Common myeloid progenitor, CD34-positive (primary cell): ENCODE data around the gene CFAP74.
A peak's percentile ranks its signal among the peaks of the same experiment; 100 is the strongest.
"Not testable (repeated sequence)": the region's sequence is repeated elsewhere in the genome, so short reads cannot be mapped to it uniquely, and the experiment has no call there.

Experiments used
- CTCF ChIA-PET: fragments of 350-600 bp; sonication (Branson Sonifier 250); formaldehyde crosslinking; loops from one replicate; lab custom pipeline; 2021; ENCODE audit warnings: antibody characterized with exemption; lab: Charles Lee
- POLR2A ChIA-PET: fragments of 350-600 bp; sonication (Branson Sonifier 250); formaldehyde crosslinking; loops from one replicate; lab custom pipeline; 2021; ENCODE audit warnings: antibody characterized with exemption; lab: Charles Lee
- DNase-seq, 3 donors: peaks; one replicate each; pipeline versions ENCODE4 v3.0.0 to v3.0.0-alpha.2; 2013
- H3K27ac ChIP-seq, 2 experiments: 1 replicate in 1 of 2; 2 replicates in 1 of 2; pipeline ENCODE4 v1.7.0; 2013; ENCODE audit warnings: inconsistent platforms in 2 of 2, low read length in 2 of 2, mild to moderate bottlenecking in 2 of 2, low read depth in 1 of 2, moderate library complexity in 1 of 2; ENCODE audit not compliant: severe bottlenecking in 2 of 2, insufficient read depth in 1 of 2, poor library complexity in 1 of 2
- H3K27me3 ChIP-seq, 5 experiments: replicated peaks in 2 of 5; 1 replicate in 3 of 5; 2 replicates in 2 of 5; pipeline versions ENCODE4 v1.6.1 to v1.7.0; 2013; ENCODE audit warnings: low read length in 4 of 5, mild to moderate bottlenecking in 2 of 5, moderate library complexity in 2 of 5, inconsistent platforms in 1 of 5; ENCODE audit not compliant: insufficient read depth in 5 of 5, control insufficient read depth in 4 of 5
- H3K36me3 ChIP-seq, 4 experiments: 1 replicate in 2 of 4; 2 replicates in 2 of 4; pipeline versions ENCODE4 v1.6.1 to v1.7.0; 2013; ENCODE audit warnings: low read length in 3 of 4, control low read depth in 1 of 4, mild to moderate bottlenecking in 1 of 4; ENCODE audit not compliant: control insufficient read depth in 4 of 4, insufficient read depth in 4 of 4
- H3K4me1 ChIP-seq, 4 experiments: 1 replicate in 3 of 4; 2 replicates in 1 of 4; pipeline versions ENCODE4 v1.6.1 to v1.7.1; 2013; ENCODE audit warnings: low read length in 3 of 4, mild to moderate bottlenecking in 3 of 4, control low read depth in 1 of 4, inconsistent platforms in 1 of 4, moderate library complexity in 1 of 4; ENCODE audit not compliant: control insufficient read depth in 4 of 4, insufficient read depth in 4 of 4; ENCODE audit errors: control extremely low read depth in 1 of 4
- H3K4me3 ChIP-seq, 7 experiments: 1 replicate in 4 of 7; 2 replicates in 3 of 7; pipeline versions ENCODE4 v1.5.1 to v1.7.0; 2013; ENCODE audit warnings: mild to moderate bottlenecking in 7 of 7, low read length in 6 of 7, moderate library complexity in 6 of 7, inconsistent platforms in 2 of 7, low read depth in 2 of 7, control low read depth in 1 of 7; ENCODE audit not compliant: insufficient read depth in 4 of 7, control insufficient read depth in 1 of 7; ENCODE audit errors: extremely low read depth in 1 of 7
- H3K9me3 ChIP-seq, 5 experiments: 1 replicate in 4 of 5; 2 replicates in 1 of 5; pipeline versions ENCODE4 v1.6.1 to v1.7.1; 2013; ENCODE audit warnings: low read length in 4 of 5, mild to moderate bottlenecking in 2 of 5, inconsistent platforms in 1 of 5, low read depth in 1 of 5, moderate library complexity in 1 of 5; ENCODE audit not compliant: control insufficient read depth in 4 of 5, insufficient read depth in 2 of 5; ENCODE audit errors: control extremely low read depth in 1 of 5
- WGBS: methylation state at CpG from one replicate; pipeline ENCODE4 v1.1.5; 2013; ENCODE audit not compliant: insufficient coverage; 5-methylcytosine and 5-hydroxymethylcytosine counted together

CFAP74 gene

GRCh38 chr1:1889847-1890505 lies 113.6 kb downstream of the CFAP74 start:
- POLR2A ChIA-PET = interaction anchor here (0.6 kb wide), 2 partner anchors 10 to 98 kb away, joined by 3 read pairs; no protein-coding TSS in a partner anchor
- Histone ChIP-seq H3K36me3 (no peaks in the 10 kb centered on the region), H3K27me3 (no peaks in the 10 kb centered on the region), H3K27ac (peak overlapping the region; percentile 84 to 96), H3K4me3 (peak overlapping the region; percentile 72 to 92 (median 84)), H3K9me3 (no peaks in the 10 kb centered on the region), H3K4me1 (peaks cover 19 to 57% (median 42%) of the 10 kb centered on the region in 4 experiments)
- CTCF ChIA-PET = interaction anchor here (0.8 kb wide), 1 partner anchor 16 kb away, joined by 3 read pairs; no protein-coding TSS in a partner anchor
- WGBS = under 1% methylated on average over 58 of the region's 88 CpGs
- DNase-seq = peak; percentile 60 to 83 (median 79)

- H3K4me3 ChIP-seq = peak overlapping the region; percentile 19 to 92 (median 84)
- ChIA-PET POLR2A (interaction anchor here (0.6 to 2.5 kb wide), 3 partner anchors 9 to 73 kb away, joined by 3 to 9 read pairs (median 3); no protein-coding TSS in a partner anchor), CTCF (interaction anchor here (0.8 to 9.0 kb wide), 3 partner anchors 9 to 16 kb away, joined by 3 to 71 read pairs (median 4); no protein-coding TSS in a partner anchor)
- WGBS = 29% methylated on average over 6 of the region's 9 CpGs
- DNase-seq = no peak
- peaks cover 19 to 49% (median 35%) of the 10 kb centered on the region in 4 experiments for H3K4me1 ChIP-seq
- peak overlapping the region; percentile 84 to 96 for H3K27ac ChIP-seq
- H3K9me3 ChIP-seq = no peaks in the 10 kb centered on the region
- no peaks in the 10 kb centered on the region for H3K27me3 ChIP-seq
- peaks cover 0 to 3% (median under 1%) of the 10 kb centered on the region in 4 experiments for H3K36me3 ChIP-seq
These were observed 114.4 kb downstream of the CFAP74 start for GRCh38 chr1:1889090-1889750.

GRCh38 chr1:1883890-1884289 lies 119.7 kb downstream of the CFAP74 start:
- not testable (repeated sequence) for H3K9me3 ChIP-seq, H3K27ac ChIP-seq, H3K4me3 ChIP-seq, DNase-seq, H3K27me3 ChIP-seq
- Histone ChIP-seq H3K36me3 (peaks cover 0 to 15% (median 3%) of the 10 kb centered on the region in 4 experiments), H3K4me1 (peaks cover 12 to 38% (median 17%) of the 10 kb centered on the region in 4 experiments)
- WGBS = 94% methylated on average over 7 of the region's 11 CpGs
- CTCF ChIA-PET = interaction anchor here (1.1 to 9.5 kb wide), 7 partner anchors 10 to 25 kb away, joined by 3 to 71 read pairs (median 6); no protein-coding TSS in a partner anchor
- POLR2A ChIA-PET = interaction anchor here (0.7 kb wide), 1 partner anchor 126 kb away, joined by 4 read pairs; no protein-coding TSS in a partner anchor

- CTCF ChIA-PET = interaction anchor here (1.1 to 9.5 kb wide), 10 partner anchors 10 to 44 kb away, joined by 3 to 71 read pairs (median 4); no protein-coding TSS in a partner anchor
- DNase-seq = no peak
- H3K4me3 ChIP-seq = no peak overlapping the region
- H3K36me3 ChIP-seq = peaks cover 3 to 21% (median 6%) of the 10 kb centered on the region in 4 experiments
- no peak overlapping the region for H3K27ac ChIP-seq
- no peaks in the 10 kb centered on the region for H3K27me3 ChIP-seq
- H3K4me1 ChIP-seq = peaks cover 6 to 37% (median 11%) of the 10 kb centered on the region in 4 experiments
- POLR2A ChIA-PET = interaction anchor here (0.7 kb wide), 2 partner anchors 17 to 125 kb away, joined by 4 to 8 read pairs; no protein-coding TSS in a partner anchor
- no peaks in the 10 kb centered on the region for H3K9me3 ChIP-seq
- WGBS = 100% methylated on average over 1 of the region's 4 CpGs
These were observed 120.3 kb downstream of the CFAP74 start for GRCh38 chr1:1883092-1883873.

- Histone ChIP-seq H3K4me3 (no peak overlapping the region), H3K4me1 (peaks cover 0 to 26% (median 9%) of the 10 kb centered on the region in 4 experiments), H3K27ac (no peak overlapping the region), H3K27me3 (no peaks in the 10 kb centered on the region), H3K36me3 (peaks cover 3 to 28% (median 7%) of the 10 kb centered on the region in 4 experiments), H3K9me3 (no peaks in the 10 kb centered on the region)
- DNase-seq = no peak
- WGBS = 93% methylated on average over 6 of the region's 6 CpGs
- ChIA-PET CTCF (interaction anchor here (0.9 to 9.5 kb wide), 8 partner anchors 8 to 42 kb away, joined by 3 to 71 read pairs (median 5); no protein-coding TSS in a partner anchor), POLR2A (interaction anchor here (0.7 to 0.9 kb wide), 2 partner anchors 12 to 198 kb away, joined by 3 read pairs; no protein-coding TSS in a partner anchor)
These were observed 121.9 kb downstream of the CFAP74 start for GRCh38 chr1:1881727-1882126.

- ChIA-PET POLR2A (interaction anchor here (0.9 to 1.0 kb wide), 2 partner anchors 11 to 105 kb away, joined by 3 to 7 read pairs; no protein-coding TSS in a partner anchor), CTCF (interaction anchor here (1.9 to 9.5 kb wide), 5 partner anchors 7 to 41 kb away, joined by 4 to 71 read pairs (median 28); no protein-coding TSS in a partner anchor)
- no peak overlapping the region for H3K27ac ChIP-seq
- H3K4me3 ChIP-seq = no peak overlapping the region
- H3K27me3 ChIP-seq = no peaks in the 10 kb centered on the region
- H3K4me1 ChIP-seq = peaks cover 3 to 34% (median 7%) of the 10 kb centered on the region in 4 experiments
- WGBS = 81% methylated on average over 10 of the region's 13 CpGs
- DNase-seq = peak in 1 of 3 donors; percentile 47
- H3K9me3 ChIP-seq = no peaks in the 10 kb centered on the region
- H3K36me3 ChIP-seq = peaks cover 8 to 38% (median 14%) of the 10 kb centered on the region in 4 experiments
These were observed 122.8 kb downstream of the CFAP74 start for GRCh38 chr1:1880617-1881312.
